ENCODE measurements around the gene PRKD1. TPM values are rescaled to one million over a fixed set of nuclear protein-coding genes. Genes with fewer than 3 reads are reported as not detected.

The PRKD1 gene
- total RNA-seq, 2 donors from 2014 or later, result not detected

DNA sequence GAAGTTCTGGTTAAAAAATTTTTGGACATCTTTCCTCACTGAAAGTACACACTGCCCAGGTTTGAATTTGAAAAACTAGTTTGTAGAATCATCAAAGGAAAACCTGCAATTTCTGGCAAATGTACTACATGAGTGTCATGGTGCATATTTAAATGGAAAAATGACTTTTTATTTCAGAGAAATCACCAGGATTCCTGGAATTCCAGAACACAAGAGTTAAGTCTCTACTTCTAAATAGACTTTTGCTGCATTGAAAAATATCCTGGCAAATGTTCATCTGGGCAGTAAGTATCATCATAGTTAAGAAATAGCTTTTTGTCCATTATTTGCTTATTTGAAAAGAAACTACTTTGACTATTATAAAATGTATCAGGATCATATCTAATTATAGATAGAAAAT lies 275.1 kb downstream of the PRKD1 start:
- DNase-seq (ENCODE audit: low spot score in 2 of 2) (no peak), ATAC-seq (no peak)
- peaks cover 7 to 14% of the 10 kb centered on the region in 2 donors for H3K9me3 Mint-ChIP-seq
- H3K27ac Mint-ChIP-seq, result no peak overlapping the region
- peaks cover 12 to 13% of the 10 kb centered on the region in 2 donors for H3K36me3 Mint-ChIP-seq

GRCh38 chr14:29650554-29651269 lies 276.9 kb downstream of the PRKD1 start:
- peaks cover 9 to 17% of the 10 kb centered on the region in 2 donors for H3K9me3 Mint-ChIP-seq
- H3K36me3 Mint-ChIP-seq, result peaks cover 12 to 13% of the 10 kb centered on the region in 2 donors
- DNase-seq (ENCODE audit: low spot score in 2 of 2) (no peak), ATAC-seq (no peak)
- no peak overlapping the region for H3K27ac Mint-ChIP-seq

GRCh38 chr14:29649170-29649569 lies 278.5 kb downstream of the PRKD1 start:
- Mint-ChIP-seq H3K36me3 (peaks cover 12 to 13% of the 10 kb centered on the region in 2 donors), H3K27ac (no peak overlapping the region), H3K9me3 (peaks cover 13 to 22% of the 10 kb centered on the region in 2 donors)
- DNase-seq (ENCODE audit: low spot score in 2 of 2) (no peak), ATAC-seq (no peak)

DNA sequence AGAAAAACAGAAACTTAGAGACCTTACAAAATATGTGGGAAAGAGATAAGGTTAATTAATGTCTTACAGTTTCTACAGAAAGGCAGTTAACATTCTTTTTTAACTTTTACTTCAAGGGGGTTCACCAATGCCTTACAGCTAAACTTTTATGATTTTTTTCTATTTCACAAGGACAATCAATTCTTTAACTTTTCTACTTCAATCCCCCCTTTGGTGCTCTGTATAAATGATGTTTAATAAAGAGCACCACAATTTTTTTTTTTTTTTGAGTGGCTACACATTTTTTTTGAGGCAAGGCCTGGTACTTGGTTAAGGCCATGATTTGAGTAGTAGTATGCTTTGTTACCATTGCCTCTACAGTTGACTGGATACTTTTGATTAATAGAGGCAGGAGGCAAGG lies 279.6 kb downstream of the PRKD1 start:
- H3K36me3 Mint-ChIP-seq, result peaks cover 12 to 13% of the 10 kb centered on the region in 2 donors
- H3K9me3 Mint-ChIP-seq, result peaks cover 15 to 24% of the 10 kb centered on the region in 2 donors

GRCh38 chr14:29645117-29645516 lies 282.5 kb downstream of the PRKD1 start:
- ATAC-seq (no peak), DNase-seq (ENCODE audit: low spot score in 2 of 2) (no peak)
- Mint-ChIP-seq H3K27ac (no peak overlapping the region), H3K36me3 (peaks cover 9 to 12% of the 10 kb centered on the region in 2 donors), H3K9me3 (peaks cover 13 to 23% of the 10 kb centered on the region in 2 donors)

More for the DNA sequence above, 279.6 kb downstream of the PRKD1 start:
- no peak overlapping the region for H3K27ac Mint-ChIP-seq
- ATAC-seq (no peak), DNase-seq (ENCODE audit: low spot score in 2 of 2) (no peak)

- ATAC-seq, result no peak
- Mint-ChIP-seq H3K36me3 (no peaks in the 10 kb centered on the region), H3K27ac (no peak overlapping the region), H3K9me3 (peaks cover 8 to 17% of the 10 kb centered on the region in 2 donors)
- DNase-seq (ENCODE audit: low spot score in 2 of 2), result no peak
Observed at GRCh38 chr14:29643433-29644211, 284.0 kb downstream of the PRKD1 start.

DNA sequence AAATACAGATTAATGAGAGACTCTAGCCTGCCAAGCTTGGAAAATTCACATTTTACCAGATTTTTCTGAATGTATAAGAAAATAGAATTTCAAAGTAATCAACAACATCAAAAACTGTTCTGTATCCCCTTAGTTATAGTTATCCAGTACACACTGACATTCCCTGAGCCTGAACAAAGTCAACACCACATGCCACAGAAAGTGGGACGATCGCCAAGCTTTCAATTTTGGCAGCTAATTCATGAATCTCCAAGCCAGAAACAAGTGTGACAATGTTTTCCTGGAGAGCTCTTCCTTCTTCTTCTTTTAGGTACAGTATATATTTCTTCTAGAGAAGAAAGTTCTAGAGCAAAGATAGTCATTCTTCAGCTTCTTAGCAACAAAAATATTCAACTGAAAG lies 290.2 kb downstream of the PRKD1 start:
- no peaks in the 10 kb centered on the region for H3K36me3 Mint-ChIP-seq

DNA sequence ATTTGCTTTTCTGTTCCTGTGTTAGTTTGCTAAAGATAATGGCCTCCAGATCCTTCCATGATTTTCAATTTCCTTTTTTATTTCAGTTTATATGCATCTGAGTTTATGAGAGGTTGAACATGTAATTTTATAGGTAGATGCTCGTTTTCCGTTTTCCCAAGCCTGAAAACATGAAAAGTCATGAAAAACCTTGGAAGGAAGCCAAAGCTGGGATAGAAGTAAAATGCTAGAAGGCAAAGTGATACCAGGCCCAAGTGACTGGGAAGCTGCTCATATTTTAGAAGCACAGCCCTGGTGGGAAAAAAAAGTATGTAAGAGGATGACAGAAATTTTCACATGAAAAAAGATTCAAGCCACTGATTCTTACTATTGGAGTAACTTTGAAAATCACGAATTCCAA lies 290.8 kb downstream of the PRKD1 start:
- ATAC-seq (no peak), DNase-seq (ENCODE audit: low spot score in 2 of 2) (no peak)
- Mint-ChIP-seq H3K27ac (no peak overlapping the region), H3K36me3 (no peaks in the 10 kb centered on the region), H3K9me3 (peaks cover 0 to 4% of the 10 kb centered on the region in 2 donors)

More for the DNA sequence above, 290.2 kb downstream of the PRKD1 start:
- DNase-seq (ENCODE audit: low spot score in 2 of 2) (no peak), ATAC-seq (no peak)
- no peak overlapping the region for H3K27ac Mint-ChIP-seq
- peaks cover 0 to 4% of the 10 kb centered on the region in 2 donors for H3K9me3 Mint-ChIP-seq

- no peak overlapping the region for H3K27ac Mint-ChIP-seq
- peaks cover 4 to 8% of the 10 kb centered on the region in 2 donors for H3K9me3 Mint-ChIP-seq
- no peak for ATAC-seq
- no peak for DNase-seq (ENCODE audit: low spot score in 2 of 2)
- no peaks in the 10 kb centered on the region for H3K36me3 Mint-ChIP-seq
Observed at GRCh38 chr14:29630566-29631160, 297.0 kb downstream of the PRKD1 start.

GRCh38 chr14:29629839-29630238 lies 297.8 kb downstream of the PRKD1 start:
- DNase-seq (ENCODE audit: low spot score in 2 of 2) (no peak), ATAC-seq (no peak)
- Mint-ChIP-seq H3K27ac (no peak overlapping the region), H3K36me3 (no peaks in the 10 kb centered on the region), H3K9me3 (peaks cover 10 to 14% of the 10 kb centered on the region in 2 donors)

DNA sequence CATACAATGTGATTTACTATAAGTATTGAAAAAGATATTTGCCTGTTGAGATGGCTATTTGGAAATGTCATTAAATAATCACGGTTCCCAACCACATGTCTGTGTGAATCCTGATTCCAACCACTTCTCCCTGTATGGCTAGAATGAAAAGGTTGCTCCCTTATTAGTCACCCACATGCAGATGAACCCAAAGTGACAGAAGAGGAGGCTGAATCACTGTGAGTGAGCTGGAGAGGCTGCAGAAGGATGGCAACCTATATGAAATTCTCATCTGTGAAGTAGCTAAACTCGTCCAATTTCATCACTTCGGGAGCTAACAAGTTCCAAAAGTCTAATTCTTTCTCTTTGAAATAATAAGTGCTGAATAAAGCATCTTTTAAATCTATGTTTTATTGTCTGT lies 300.5 kb downstream of the PRKD1 start:
- no peak overlapping the region for H3K27ac Mint-ChIP-seq
- ATAC-seq, result no peak
- no peak for DNase-seq (ENCODE audit: low spot score in 2 of 2)
- peaks cover 13 to 18% of the 10 kb centered on the region in 2 donors for H3K9me3 Mint-ChIP-seq
- H3K36me3 Mint-ChIP-seq, result no peaks in the 10 kb centered on the region

DNA sequence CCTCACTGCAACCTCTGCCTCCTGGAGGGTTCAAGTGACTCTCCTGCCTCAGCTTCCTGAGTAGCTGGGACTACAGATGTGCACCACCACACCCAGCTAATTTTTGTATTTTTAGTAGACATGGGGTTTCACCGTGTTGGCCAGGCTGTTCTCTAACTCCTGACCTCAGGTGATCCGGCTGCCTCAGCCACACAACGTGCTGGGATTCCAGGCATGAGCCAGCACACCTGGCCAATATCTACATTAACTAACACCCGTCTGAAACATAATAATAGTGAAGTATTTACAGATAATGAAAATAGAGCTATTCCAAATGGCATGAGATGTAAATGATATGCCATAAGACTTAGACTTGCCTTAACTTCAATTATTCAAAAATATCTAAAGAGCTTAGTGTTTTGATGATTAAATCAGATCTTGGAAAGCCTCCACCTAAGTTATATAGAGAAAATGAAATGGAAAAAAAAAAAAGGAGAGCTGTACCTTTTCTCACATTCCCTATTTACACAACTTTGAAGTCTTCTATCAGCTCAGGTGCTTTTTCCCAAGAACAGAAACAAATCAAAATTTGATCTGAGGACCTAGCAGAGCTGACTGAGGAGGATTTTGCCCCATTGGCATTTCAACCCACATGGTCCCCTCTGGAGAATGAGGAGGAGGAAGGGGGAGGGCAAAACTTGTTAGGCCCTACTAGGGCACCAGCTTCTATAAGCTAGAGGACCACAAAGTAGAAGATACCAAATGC lies 309.2 kb downstream of the PRKD1 start:
- DNase-seq (ENCODE audit: low spot score in 2 of 2), result no peak
- H3K9me3 Mint-ChIP-seq, result peaks cover 23 to 25% of the 10 kb centered on the region in 2 donors
- H3K27ac Mint-ChIP-seq, result no peak overlapping the region
- no peak for ATAC-seq
- no peaks in the 10 kb centered on the region for H3K36me3 Mint-ChIP-seq

DNA sequence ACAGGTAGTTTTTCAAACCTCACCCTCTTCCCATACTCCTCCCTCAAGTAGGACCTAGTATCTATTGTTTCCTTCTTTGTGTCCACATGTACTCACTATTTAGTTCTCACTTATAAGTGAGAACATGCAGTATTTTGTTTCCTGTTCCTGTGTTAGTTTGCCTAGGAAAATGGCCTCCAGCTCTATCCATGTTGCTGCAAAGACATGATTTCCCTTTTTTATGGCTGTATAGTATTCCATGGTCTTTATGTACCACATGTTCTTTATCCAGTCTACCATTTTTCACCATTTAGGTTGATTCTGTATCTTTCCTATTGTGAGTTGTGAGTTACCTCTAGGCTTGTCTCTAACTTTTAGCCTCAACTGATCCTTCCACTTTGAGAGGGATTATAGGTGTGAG lies 310.7 kb downstream of the PRKD1 start:
- Mint-ChIP-seq H3K9me3 (peaks cover 20 to 22% of the 10 kb centered on the region in 2 donors), H3K27ac (no peak overlapping the region), H3K36me3 (no peaks in the 10 kb centered on the region)
- ATAC-seq (no peak), DNase-seq (ENCODE audit: low spot score in 2 of 2) (no peak)

DNA sequence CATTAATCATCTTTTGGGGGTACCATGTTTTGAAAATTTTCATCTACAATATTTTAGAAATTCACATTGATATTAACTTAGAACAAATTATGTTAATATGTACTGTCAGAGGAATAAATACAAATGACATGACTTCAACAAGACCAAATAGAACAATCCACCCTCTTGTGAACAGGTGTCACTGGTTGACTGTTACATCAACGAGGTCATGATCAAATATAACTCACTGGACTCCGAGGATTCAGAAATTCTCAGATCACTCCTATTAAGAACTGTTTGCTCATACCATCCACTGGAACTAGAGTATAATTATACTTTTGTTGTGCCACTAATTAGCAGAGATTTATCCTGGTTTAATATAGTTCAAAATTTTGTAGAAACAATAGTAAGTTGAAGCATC lies 318.8 kb downstream of the PRKD1 start:
- Mint-ChIP-seq H3K27ac (no peak overlapping the region), H3K9me3 (peaks cover 12 to 20% of the 10 kb centered on the region in 2 donors), H3K36me3 (peaks cover 0 to 7% of the 10 kb centered on the region in 2 donors)
- DNase-seq (ENCODE audit: low spot score in 2 of 2) (no peak), ATAC-seq (no peak)

DNA sequence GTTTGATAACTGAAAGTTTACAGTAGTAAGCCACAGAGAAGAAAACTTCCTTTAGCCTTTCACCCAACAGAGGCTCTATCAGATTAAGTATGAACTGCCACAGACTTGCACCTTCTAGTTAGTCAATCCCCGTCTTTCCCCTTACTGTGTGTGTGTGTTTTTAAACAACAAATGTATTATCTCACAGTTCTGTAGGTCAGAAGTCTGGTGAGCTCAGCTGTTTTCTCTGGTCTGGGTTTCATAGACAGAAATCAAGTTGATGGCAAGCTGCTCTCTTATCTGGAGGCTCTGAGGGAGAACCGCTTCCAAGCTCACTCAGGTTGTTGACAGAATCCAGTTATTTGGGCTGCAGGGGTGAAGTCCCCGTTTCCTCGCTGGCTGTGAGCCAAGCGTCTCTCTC lies 320.5 kb downstream of the PRKD1 start:
- no peak for DNase-seq (ENCODE audit: low spot score in 2 of 2)
- ATAC-seq, result no peak
- Mint-ChIP-seq H3K27ac (no peak overlapping the region), H3K9me3 (peaks cover 12 to 20% of the 10 kb centered on the region in 2 donors), H3K36me3 (peaks cover 0 to 7% of the 10 kb centered on the region in 2 donors)

DNA sequence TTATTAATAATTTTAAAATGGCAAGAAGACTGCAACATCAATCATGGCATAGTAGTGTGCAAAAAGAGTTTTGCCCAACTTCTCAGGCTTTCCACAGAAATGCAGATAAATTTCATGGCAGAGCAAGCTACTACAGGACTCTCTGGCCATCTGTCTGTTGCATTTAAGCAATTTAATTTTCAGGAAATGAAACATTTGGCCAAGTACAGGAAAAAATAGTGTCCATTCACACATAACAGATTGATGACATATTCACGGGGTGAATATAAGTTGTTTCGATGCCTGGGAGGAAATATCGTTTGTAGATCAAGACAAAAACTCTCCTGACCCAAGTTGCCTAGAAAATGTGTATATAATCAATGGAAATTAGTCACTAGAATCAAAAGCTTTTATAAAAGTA lies 324.0 kb downstream of the PRKD1 start:
- DNase-seq (ENCODE audit: low spot score in 2 of 2), result no peak
- Mint-ChIP-seq H3K36me3 (peaks cover 0 to 7% of the 10 kb centered on the region in 2 donors), H3K9me3 (peaks cover 12 to 21% of the 10 kb centered on the region in 2 donors), H3K27ac (no peak overlapping the region)
- ATAC-seq, result no peak
